H1 (cell line): ENCODE data around the gene CDK12. TPM values are rescaled to one million over a fixed set of nuclear protein-coding genes. Genes with fewer than 3 reads are reported as not detected.

Experiments
- CTCF ChIA-PET: fragments of 300-600 bp; sonication (Branson Sonifier 250); formaldehyde crosslinking; loops from one replicate; lab custom pipeline; 2021; ENCODE audit not compliant: partially characterized antibody; lab: Charles Lee
- POLR2A ChIA-PET: fragments of 300-600 bp; sonication (Branson Sonifier 250); formaldehyde crosslinking; loops from one replicate; lab custom pipeline; 2021; ENCODE audit warnings: inconsistent platforms; ENCODE audit not compliant: partially characterized antibody; lab: Charles Lee
- DNase-seq, 2 experiments: peaks; one replicate each; pipeline versions ENCODE4 v3.0.0 to v3.0.0-alpha.2; 2010 to 2022; ENCODE audit warnings: low spot score in 2 of 2, low read depth in 1 of 2, mixed read lengths in 1 of 2
- FAIRE-seq: peaks from 2 replicates; lab custom pipeline; 2011; peaks lifted over from hg19 to GRCh38; lab: Jason Lieb, UNC
- H2AFZ ChIP-seq: 2 replicates; pipeline ENCODE4 v1.8.1; 2012; ENCODE audit warnings: low read length, inconsistent platforms
- H2AK5ac ChIP-seq: 2 replicates; pipeline ENCODE4 v1.6.1; 2013; ENCODE audit warnings: low read depth, low read length
- H2BK120ac ChIP-seq: replicated peaks from 2 replicates; pipeline ENCODE3; 2013; ENCODE audit warnings: low read depth, low read length, inconsistent platforms
- H2BK12ac ChIP-seq: 2 replicates; pipeline ENCODE4 v1.6.1; 2013; ENCODE audit warnings: low read depth, low read length
- H2BK15ac ChIP-seq: 2 replicates; pipeline ENCODE4 v1.6.1; 2013; ENCODE audit warnings: low read length
- H2BK20ac ChIP-seq: 2 replicates; pipeline ENCODE4 v1.6.1; 2013; ENCODE audit warnings: low read length
- H2BK5ac ChIP-seq: 2 replicates; pipeline ENCODE4 v1.6.1; 2013; ENCODE audit warnings: low read depth, low read length
- H3K14ac ChIP-seq: 2 replicates; pipeline ENCODE4 v1.6.1; 2013; ENCODE audit warnings: inconsistent platforms; ENCODE audit not compliant: insufficient read length
- H3K18ac ChIP-seq: 2 replicates; pipeline ENCODE4 v1.6.1; 2013; ENCODE audit warnings: low read length; ENCODE audit errors: extremely low read depth
- H3K23ac ChIP-seq: 2 replicates; pipeline ENCODE4 v1.6.1; 2013; ENCODE audit warnings: inconsistent platforms; ENCODE audit not compliant: insufficient read length
- H3K23me2 ChIP-seq: 2 replicates; pipeline ENCODE4 v1.6.1; 2013; ENCODE audit warnings: low read depth, low read length
- H3K27ac ChIP-seq: 2 replicates; pipeline ENCODE4 v1.6.1; 2011; ENCODE audit warnings: low read depth, low read length, inconsistent platforms
- H3K27me3 ChIP-seq, 4 experiments: replicated peaks in 1 of 4; 1 replicate in 1 of 4; 2 replicates in 3 of 4; pipeline versions ENCODE4 v1.6.1 to v1.8.1; 2011 to 2013; ENCODE audit warnings: low read length in 3 of 4, mild to moderate bottlenecking in 3 of 4, inconsistent platforms in 2 of 4, mixed read lengths in 2 of 4, moderate library complexity in 1 of 4; ENCODE audit not compliant: control insufficient read depth in 3 of 4, insufficient read depth in 3 of 4; ENCODE audit errors: extremely low read depth in 1 of 4
- H3K36me3 ChIP-seq, 4 experiments: 2 replicates each; pipeline versions ENCODE4 v1.6.1 to v1.8.1; 2011 to 2013; ENCODE audit warnings: mild to moderate bottlenecking in 4 of 4, low read length in 3 of 4, moderate library complexity in 2 of 4, control low read depth in 1 of 4, inconsistent platforms in 1 of 4; ENCODE audit not compliant: insufficient read depth in 4 of 4, control insufficient read depth in 2 of 4
- H3K4ac ChIP-seq: replicated peaks from 2 replicates; pipeline ENCODE3; 2013; ENCODE audit warnings: low read length, low read depth, mixed read lengths, inconsistent platforms; ENCODE audit not compliant: insufficient read length
- H3K4me1 ChIP-seq, 4 experiments: replicated peaks in 1 of 4; 1 replicate in 1 of 4; 2 replicates in 3 of 4; pipeline versions ENCODE4 v1.6.1 to v1.8.1; 2011 to 2013; ENCODE audit warnings: low read length in 3 of 4, inconsistent platforms in 2 of 4, mixed read lengths in 1 of 4; ENCODE audit not compliant: insufficient read depth in 4 of 4, control insufficient read depth in 3 of 4
- H3K4me2 ChIP-seq, 2 experiments: 2 replicates each; pipeline versions ENCODE4 v1.6.1 to v1.8.1; 2011 to 2013; ENCODE audit warnings: low read depth in 2 of 2, low read length in 2 of 2, control low read depth in 1 of 2, inconsistent platforms in 1 of 2, mild to moderate bottlenecking in 1 of 2; ENCODE audit not compliant: insufficient read depth in 1 of 2
- H3K4me3 ChIP-seq, 4 experiments: fragments of 200-600, 300-600 bp in 1 of 4; sonication (generic), shearing (Covaris generic), sonication (Bioruptor Twin) in 1 of 4; 2 replicates each; pipeline versions ENCODE4 v1.5.1 to v1.8.1; 2011 to 2016; ENCODE audit warnings: low read length in 4 of 4, low read depth in 3 of 4, control low read depth in 2 of 4, inconsistent platforms in 2 of 4, mild to moderate bottlenecking in 2 of 4, mixed read lengths in 1 of 4, moderate library complexity in 1 of 4; ENCODE audit not compliant: insufficient read depth in 2 of 4; ENCODE audit errors: extremely low read depth in 1 of 4
- H3K56ac ChIP-seq: replicated peaks from 2 replicates; pipeline ENCODE3; 2013; ENCODE audit warnings: low read depth, mild to moderate bottlenecking, mixed read lengths, low read length, inconsistent platforms; ENCODE audit not compliant: insufficient read length
- H3K79me1 ChIP-seq: 2 replicates; pipeline ENCODE4 v1.6.1; 2013; ENCODE audit warnings: low read depth, low read length, control low read depth
- H3K79me2 ChIP-seq, 2 experiments: 2 replicates each; pipeline versions ENCODE4 v1.6.1 to v1.8.1; 2012 to 2013; ENCODE audit warnings: low read length in 2 of 2, mild to moderate bottlenecking in 2 of 2, inconsistent platforms in 1 of 2; ENCODE audit not compliant: insufficient read depth in 2 of 2, control insufficient read depth in 1 of 2
- H3K9ac ChIP-seq, 4 experiments: replicated peaks in 1 of 4; 1 replicate in 1 of 4; 2 replicates in 3 of 4; pipeline versions ENCODE4 v1.6.1 to v1.8.1; 2011 to 2013; ENCODE audit warnings: low read depth in 3 of 4, low read length in 3 of 4, control low read depth in 2 of 4, mild to moderate bottlenecking in 2 of 4, moderate library complexity in 2 of 4, inconsistent platforms in 1 of 4; ENCODE audit errors: extremely low read depth in 1 of 4
- H3K9me3 ChIP-seq, 2 experiments: 2 replicates each; pipeline versions ENCODE4 v1.6.1 to v1.8.1; 2012 to 2013; ENCODE audit warnings: mild to moderate bottlenecking in 2 of 2, moderate library complexity in 2 of 2, control low read depth in 1 of 2, inconsistent platforms in 1 of 2, low read depth in 1 of 2, low read length in 1 of 2, mixed read lengths in 1 of 2; ENCODE audit not compliant: insufficient read depth in 2 of 2
- H4K20me1 ChIP-seq, 2 experiments: replicated peaks in 1 of 2; 2 replicates each; pipeline versions ENCODE3 to v1.8.1; 2011 to 2013; ENCODE audit warnings: inconsistent platforms in 2 of 2, low read length in 2 of 2, mild to moderate bottlenecking in 1 of 2; ENCODE audit not compliant: insufficient read depth in 2 of 2, control insufficient read depth in 1 of 2
- H4K5ac ChIP-seq: 2 replicates; pipeline ENCODE4 v1.6.1; 2013; ENCODE audit warnings: low read length, low read depth, mixed read lengths, inconsistent platforms; ENCODE audit not compliant: insufficient read length
- H4K8ac ChIP-seq: 2 replicates; pipeline ENCODE4 v1.8.0; 2013; ENCODE audit warnings: mild to moderate bottlenecking, moderate library complexity, low read length, inconsistent platforms; ENCODE audit not compliant: insufficient read depth; ENCODE audit errors: extremely low read depth
- H4K91ac ChIP-seq: replicated peaks from 2 replicates; pipeline ENCODE3; 2013; ENCODE audit warnings: low read length, mixed read lengths, inconsistent platforms; ENCODE audit not compliant: insufficient read length
- RBBP5 ChIP-seq: IDR thresholded peaks from 2 replicates; pipeline ENCODE4 v1.7.1; 2012; ENCODE audit warnings: low read depth, mild to moderate bottlenecking, inconsistent platforms, low read length, moderate library complexity, borderline replicate concordance
- WGBS, 2 experiments: shearing (Covaris generic) in 1 of 2; methylation state at CpG; one replicate each; pipeline versions ENCODE4 v1.1.6 to v1.1.7; 2013 to 2015; ENCODE audit warnings: low lambda C conversion rate in 2 of 2, mixed read lengths in 2 of 2, inconsistent platforms in 1 of 2, low coverage in 1 of 2, missing lambda C conversion rate in 1 of 2; ENCODE audit not compliant: insufficient replicate concordance in 2 of 2, insufficient coverage in 1 of 2, insufficient read length in 1 of 2; ENCODE audit errors: extremely low coverage in 1 of 2, missing lambda C conversion rate in 1 of 2; 5-methylcytosine and 5-hydroxymethylcytosine counted together
- polyA plus RNA-seq, 7 experiments: library from polyadenylated mRNA; depleted of rRNA in 3 of 7; stranded (reverse) in 5 of 7; unstranded in 2 of 7; fragments of >200 nt in 5 of 7; fragments of 200-250 nt in 2 of 7; gene quantifications; 1 replicate in 5 of 7; 2 replicates in 1 of 7; 4 replicates in 1 of 7; pipeline versions ENCODE4 v1.2.1 to v1.2.3, GENCODE V29; 2011 to 2013; ENCODE audit warnings: missing spikeins in 2 of 7, mixed read lengths in 2 of 7
- total RNA-seq: library from RNA; stranded (reverse); fragmentation: NEBNext Ultra II Directional; extraction: Animal tissue kit (Norgen Biotek cat#: 25700); gene quantifications from 2 replicates; pipeline ENCODE4 v1.2.1, GENCODE V29; 2021

Gene CDK12
- total and polyA plus RNA-seq, 2 of the 8 experiments (the other 6 are each of a cell fraction or from before 2014, with no cell fraction given): 14.8 to 70.3 TPM

DNA sequence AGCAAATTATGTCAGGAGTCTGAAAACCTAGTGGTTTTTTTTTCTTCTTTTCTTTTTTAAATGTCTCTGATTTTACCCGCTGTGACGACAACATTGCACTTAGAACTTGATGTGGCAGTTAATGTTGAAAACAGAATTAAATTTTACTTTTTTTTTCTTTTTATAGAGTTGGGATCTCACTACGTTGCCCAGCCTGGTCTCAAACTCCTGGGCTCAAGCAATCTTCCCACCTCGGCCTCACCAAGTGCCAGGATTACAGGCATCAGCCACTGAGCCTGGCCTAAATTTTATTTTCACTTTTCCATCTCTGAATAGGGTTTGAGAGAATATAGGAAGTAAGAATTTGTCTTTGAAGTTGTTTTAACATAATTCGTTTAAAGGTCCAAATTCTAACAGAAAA, 52.6 kb downstream of the CDK12 start:
- no peak overlapping the region for H2BK20ac ChIP-seq
- H3K79me2 ChIP-seq: no peaks in the 10 kb centered on the region
- no peak overlapping the region for H3K18ac ChIP-seq
- no peak overlapping the region for H4K8ac ChIP-seq
- no peak overlapping the region for H3K9ac ChIP-seq
- no peak overlapping the region for H3K4me2 ChIP-seq
- DNase-seq (no peak), FAIRE-seq (no peak)
- no peak overlapping the region for H2AK5ac ChIP-seq
- WGBS, 2 experiments: 91% methylated on average over 5 of the region's 5 CpGs; no CpG with 5 or more reads in 1 of the 2 experiments
- H3K27ac ChIP-seq: no peak overlapping the region
- no peak overlapping the region for H3K23ac ChIP-seq
- no peaks in the 10 kb centered on the region for H3K27me3 ChIP-seq
- H3K9me3 ChIP-seq: no peaks in the 10 kb centered on the region
- H2BK15ac ChIP-seq: no peak overlapping the region
- H3K56ac ChIP-seq: no peak overlapping the region
- POLR2A ChIA-PET: no interaction called here
- no peak overlapping the region for H2BK12ac ChIP-seq
- no peak overlapping the region for H2BK120ac ChIP-seq
- H4K91ac ChIP-seq: no peak overlapping the region
- H3K14ac ChIP-seq: no peak overlapping the region
- H3K4me3 ChIP-seq: no peak overlapping the region
- no peaks in the 10 kb centered on the region for H3K23me2 ChIP-seq
- H4K5ac ChIP-seq: no peak overlapping the region
- H3K36me3 ChIP-seq: peaks cover 17 to 76% (median 44%) of the 10 kb centered on the region in 4 experiments
- no peak overlapping the region for H3K4ac ChIP-seq
- H4K20me1 ChIP-seq: no peaks in the 10 kb centered on the region
- H3K4me1 ChIP-seq: no peaks in the 10 kb centered on the region
- H2AFZ ChIP-seq: no peak overlapping the region
- CTCF ChIA-PET: no interaction called here
- no peaks in the 10 kb centered on the region for H3K79me1 ChIP-seq
- H2BK5ac ChIP-seq: no peak overlapping the region
- TF ChIP-seq RBBP5: no peak
